Liver (tissue), 9 donors: ENCODE results near the gene TXN. TPM values are rescaled to one million over a fixed set of nuclear protein-coding genes. Genes with fewer than 3 reads are reported as not detected.

Source experiments
- DNase-seq: peaks from one replicate; pipeline ENCODE4 v3.0.0-alpha.2; 2017; ENCODE audit warnings: low spot score
- H3K27ac ChIP-seq, 2 donors: one replicate each; pipeline ENCODE4 v1.7.0; 2013; ENCODE audit warnings: inconsistent platforms in 2 of 2, low read length in 2 of 2, control low read depth in 1 of 2, low read depth in 1 of 2, mild to moderate bottlenecking in 1 of 2
- H3K27me3 ChIP-seq, 4 donors: one replicate each; pipeline versions ENCODE4 v1.6.1 to v1.7.0; 2013; ENCODE audit warnings: low read length in 3 of 4, inconsistent platforms in 1 of 4, mild to moderate bottlenecking in 1 of 4, moderate library complexity in 1 of 4; ENCODE audit not compliant: control insufficient read depth in 4 of 4, insufficient read depth in 4 of 4
- H3K36me3 ChIP-seq, 4 donors: one replicate each; pipeline versions ENCODE4 v1.6.1 to v1.7.0; 2013; ENCODE audit warnings: low read length in 3 of 4, mild to moderate bottlenecking in 3 of 4, low read depth in 1 of 4, moderate library complexity in 1 of 4; ENCODE audit not compliant: control insufficient read depth in 4 of 4, insufficient read depth in 3 of 4
- H3K4me1 ChIP-seq, 4 donors: one replicate each; pipeline versions ENCODE4 v1.6.1 to v1.7.0; 2013; ENCODE audit warnings: low read length in 3 of 4, mild to moderate bottlenecking in 3 of 4, moderate library complexity in 1 of 4; ENCODE audit not compliant: control insufficient read depth in 4 of 4, insufficient read depth in 4 of 4
- H3K4me3 ChIP-seq, 3 donors: one replicate each; pipeline versions ENCODE4 v1.6.1 to v1.7.0; 2013; ENCODE audit warnings: low read length in 3 of 3, control low read depth in 1 of 3, low read depth in 1 of 3, mild to moderate bottlenecking in 1 of 3
- H3K9ac ChIP-seq, 2 donors: one replicate each; pipeline ENCODE4 v1.7.0; 2013; ENCODE audit warnings: low read length in 2 of 2, mild to moderate bottlenecking in 2 of 2, moderate library complexity in 2 of 2, control low read depth in 1 of 2, low read depth in 1 of 2
- H3K9me3 ChIP-seq, 4 donors: one replicate each; pipeline versions ENCODE4 v1.6.1 to v1.7.0; 2013; ENCODE audit warnings: low read length in 3 of 4; ENCODE audit not compliant: control insufficient read depth in 4 of 4
- CTCF ChIP-seq: fragments of 150-350 bp; IDR thresholded peaks from 2 replicates; pipeline ENCODE4 v1.5.1; 2017; ENCODE audit warnings: improper control_type of control experiment, low read depth, low read length; ENCODE audit not compliant: missing input control
- EGR1 ChIP-seq, 2 donors: IDR thresholded peaks; 2 replicates each; pipeline ENCODE4 v1.6.1; 2016 to 2018; ENCODE audit warnings: antibody characterized with exemption in 2 of 2, low read depth in 2 of 2
- FOXA1 ChIP-seq: IDR thresholded peaks from 2 replicates; pipeline ENCODE4 v1.6.1; 2016; ENCODE audit warnings: antibody characterized with exemption
- FOXA2 ChIP-seq: IDR thresholded peaks from 2 replicates; pipeline ENCODE4 v1.6.1; 2016; ENCODE audit warnings: antibody characterized with exemption
- GABPA ChIP-seq, 2 donors: IDR thresholded peaks in 1 of 2; conservative IDR thresholded peaks in 1 of 2; 2 replicates each; pipeline ENCODE4 v1.6.1; 2016; ENCODE audit warnings: antibody characterized with exemption in 2 of 2, mild to moderate bottlenecking in 1 of 2, moderate library complexity in 1 of 2
- HNF4A ChIP-seq, 2 donors: conservative IDR thresholded peaks; 2 replicates each; pipeline ENCODE4 v1.6.1; 2016; ENCODE audit warnings: antibody characterized with exemption in 2 of 2, mild to moderate bottlenecking in 2 of 2
- HNF4G ChIP-seq: IDR thresholded peaks from 2 replicates; pipeline ENCODE4 v1.6.1; 2016; ENCODE audit warnings: antibody characterized with exemption
- JUND ChIP-seq, 2 donors: IDR thresholded peaks; 2 replicates each; pipeline ENCODE4 v1.6.1; 2016; ENCODE audit warnings: antibody characterized with exemption in 2 of 2
- MAX ChIP-seq: IDR thresholded peaks from 2 replicates; pipeline ENCODE4 v1.6.1; 2016; ENCODE audit warnings: antibody characterized with exemption
- NR2F2 ChIP-seq: IDR thresholded peaks from 2 replicates; pipeline ENCODE4 v1.6.1; 2016; ENCODE audit warnings: antibody characterized with exemption
- RAD21 ChIP-seq, 2 donors: IDR thresholded peaks; 2 replicates each; pipeline ENCODE4 v1.6.1; 2016; ENCODE audit warnings: antibody characterized with exemption in 2 of 2, mild to moderate bottlenecking in 2 of 2
- REST ChIP-seq: IDR thresholded peaks from 2 replicates; pipeline ENCODE4 v1.6.1; 2016; ENCODE audit warnings: antibody characterized with exemption, mild to moderate bottlenecking
- RXRA ChIP-seq, 2 donors: IDR thresholded peaks; 2 replicates each; pipeline ENCODE4 v1.6.1; 2017 to 2018; ENCODE audit warnings: antibody characterized with exemption in 2 of 2, mild to moderate bottlenecking in 1 of 2
- TAF1 ChIP-seq: conservative IDR thresholded peaks from 2 replicates; pipeline ENCODE4 v1.6.1; 2016; ENCODE audit warnings: antibody characterized with exemption, mild to moderate bottlenecking
- YY1 ChIP-seq: IDR thresholded peaks from 2 replicates; pipeline ENCODE4 v1.6.1; 2016; ENCODE audit warnings: antibody characterized with exemption, mild to moderate bottlenecking
- ZBTB33 ChIP-seq: IDR thresholded peaks from 2 replicates; pipeline ENCODE4 v1.6.1; 2016; ENCODE audit warnings: antibody characterized with exemption
- WGBS: extraction: QIAGEN DNeasy Blood & Tissue Kit; methylation state at CpG from one replicate; pipeline ENCODE4 v1.1.7; 2013; 5-methylcytosine and 5-hydroxymethylcytosine counted together
- polyA plus RNA-seq, 2 donors: library from polyadenylated mRNA; stranded (reverse) in 1 of 2; unstranded in 1 of 2; fragments of 200-250 nt in 1 of 2; fragments of >200 nt in 1 of 2; fragmentation: Nextera tagmentation in 1 of 2; extraction: Ambion mirVana in 1 of 2; gene quantifications; one replicate each; pipeline versions ENCODE4 v1.2.1 to v1.2.3, GENCODE V29; 2013 to 2015
- total RNA-seq, 2 donors: library from RNA; depleted of rRNA; stranded (reverse); fragments of >200 nt; gene quantifications; one replicate each; pipeline ENCODE4 v1.2.3, GENCODE V29; 2014
- donor health status: healthy.
- donor health status: healthy.
- donor health status: healthy.
- donor health status: healthy.
- donor health status: healthy.

The TXN gene
- total and polyA plus RNA-seq, 4 donors = 65.4 to 400 (median 147) TPM

GRCh38 chr9:110228321-110228720, 28.0 kb downstream of the TXN start (continued):
- TF ChIP-seq REST = no peak
- TF ChIP-seq HNF4G = no peak
- no peak for TF ChIP-seq MAX
- TF ChIP-seq RAD21 (IDR thresholded peaks at IDR 0.05) = no peak
- no peak for TF ChIP-seq FOXA2
- TF ChIP-seq HNF4A (conservative IDR thresholded peaks at IDR 0.05) = no peak
- TF ChIP-seq GABPA (IDR thresholded peaks at IDR 0.05 in 1 of 2, conservative IDR thresholded peaks at IDR 0.05 in 1 of 2) = no peak

- Histone ChIP-seq H3K4me1 (peaks cover 5 to 14% (median 13%) of the 10 kb centered on the region in 4 donors), H3K27me3 (no peaks in the 10 kb centered on the region)
- 97% methylated on average over 3 of the region's 3 CpGs for WGBS
Observed at GRCh38 chr9:110224583-110224982, 31.7 kb downstream of the TXN start.

More at GRCh38 chr9:110224583-110224982, 31.7 kb downstream of the TXN start:
- Histone ChIP-seq H3K4me3 (no peak overlapping the region), H3K9ac (no peak overlapping the region), H3K9me3 (no peaks in the 10 kb centered on the region), H3K27ac (no peak overlapping the region), H3K36me3 (no peaks in the 10 kb centered on the region)
- TF ChIP-seq MAX (no peak), REST (no peak), EGR1 (IDR thresholded peaks at IDR 0.05; ENCODE audit: low read depth in 2 of 2) (no peak), TAF1 (no peak), CTCF (no peak), HNF4A (conservative IDR thresholded peaks at IDR 0.05) (no peak), FOXA2 (no peak), FOXA1 (no peak), NR2F2 (no peak), RAD21 (IDR thresholded peaks at IDR 0.05) (no peak), RXRA (IDR thresholded peaks at IDR 0.05) (no peak), YY1 (no peak), GABPA (IDR thresholded peaks at IDR 0.05 in 1 of 2, conservative IDR thresholded peaks at IDR 0.05 in 1 of 2) (no peak), JUND (IDR thresholded peaks at IDR 0.05) (no peak), ZBTB33 (no peak), HNF4G (no peak)
- no peak for DNase-seq
